GM18508 (cell line): ENCODE data around the gene LTA.
"Not testable (repeated sequence)": the region's sequence is repeated elsewhere in the genome, so short reads cannot be mapped to it uniquely, and the experiment has no call there.

Experiments used
- ATAC-seq: cut with Tn5 transposase; IDR thresholded peaks from one replicate; pipeline ENCODE4 v1.9.1; 2021; ENCODE audit warnings: moderate number of reproducible peaks; ENCODE audit not compliant: insufficient read depth, unreplicated experiment

Gene LTA

GRCh38 chr6:31586008-31586407 lies 13.9 kb downstream of the LTA start, which contains the start of gene LST1:
Gene LST1, plus strand, starts transcription at chr6:31586277. Its CDS starts 1,023 bp downstream, at chr6:31587300.
- no peak for ATAC-seq

GRCh38 chr6:31586599-31587281 lies 14.7 kb downstream of the LTA start:
- ATAC-seq = no peak

GRCh38 chr6:31587791-31588777 lies 16.0 kb downstream of the LTA start:
- ATAC-seq = no peak

- ATAC-seq = no peak
These were observed 17.0 kb downstream of the LTA start for GRCh38 chr6:31588871-31589650.

GRCh38 chr6:31590691-31591090 lies 18.6 kb downstream of the LTA start:
- not testable (repeated sequence) for ATAC-seq

- no peak for ATAC-seq
These were observed 20.3 kb downstream of the LTA start for GRCh38 chr6:31592396-31592771.

GRCh38 chr6:31597006-31597405 lies 24.9 kb downstream of the LTA start:
- no peak for ATAC-seq

GRCh38 chr6:31607317-31607716 lies 35.2 kb downstream of the LTA start:
- no peak for ATAC-seq

GRCh38 chr6:31609519-31610406 lies 37.7 kb downstream of the LTA start:
- ATAC-seq = no peak

GRCh38 chr6:31610968-31611367 lies 38.9 kb downstream of the LTA start:
- no peak for ATAC-seq

GRCh38 chr6:31614075-31614619 lies 42.1 kb downstream of the LTA start:
- ATAC-seq = no peak

- ATAC-seq = no peak
These were observed 42.8 kb downstream of the LTA start, which contains the start of gene AIF1 for GRCh38 chr6:31614684-31615578. Gene AIF1, plus strand, starts transcription at chr6:31615234. Its CDS starts 96 bp downstream, at chr6:31615330.

GRCh38 chr6:31615748-31616147 lies 43.7 kb downstream of the LTA start:
- no peak for ATAC-seq

- no peak for ATAC-seq
These were observed 44.9 kb downstream of the LTA start for GRCh38 chr6:31617010-31617409.

- ATAC-seq = peak; percentile 60
These were observed 47.9 kb downstream of the LTA start for GRCh38 chr6:31619805-31620585.

- peak; percentile 8 for ATAC-seq
These were observed 48.7 kb downstream of the LTA start, which contains the start of gene PRRC2A for GRCh38 chr6:31620586-31621319. Gene PRRC2A, plus strand, starts transcription at chr6:31620715. Its CDS starts 2,075 bp downstream, at chr6:31622790.
